ENCODE measurements around the gene NFATC2IP.
"Not testable (repeated sequence)": the region's sequence is repeated elsewhere in the genome, so short reads cannot be mapped to it uniquely, and the experiment has no call there.

NFATC2IP gene

GRCh38 chr16:28926284-28926683 is 24.5 kb upstream of the NFATC2IP start:
- DNase-seq, result not testable (repeated sequence)

DNA sequence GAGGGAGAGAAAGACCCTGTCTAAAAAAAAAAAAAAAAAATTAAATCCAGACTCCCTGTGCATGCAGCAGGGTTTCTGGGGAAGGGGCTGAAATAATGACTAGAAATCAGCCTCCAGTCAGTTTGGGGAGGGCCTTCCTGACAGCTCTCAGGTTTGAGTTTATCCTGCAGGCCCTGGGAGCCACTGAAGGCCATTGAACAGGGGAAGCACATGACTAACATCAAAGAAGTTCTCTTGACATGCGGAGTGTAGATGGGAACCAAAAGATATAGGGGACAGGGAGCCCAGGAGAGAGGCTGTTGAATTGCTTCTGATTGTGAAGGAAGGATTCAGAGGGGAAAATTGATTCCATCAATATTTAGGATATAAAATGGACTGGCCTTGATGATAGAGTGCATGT is 22.9 kb upstream of the NFATC2IP start:
- no peak for DNase-seq

DNA sequence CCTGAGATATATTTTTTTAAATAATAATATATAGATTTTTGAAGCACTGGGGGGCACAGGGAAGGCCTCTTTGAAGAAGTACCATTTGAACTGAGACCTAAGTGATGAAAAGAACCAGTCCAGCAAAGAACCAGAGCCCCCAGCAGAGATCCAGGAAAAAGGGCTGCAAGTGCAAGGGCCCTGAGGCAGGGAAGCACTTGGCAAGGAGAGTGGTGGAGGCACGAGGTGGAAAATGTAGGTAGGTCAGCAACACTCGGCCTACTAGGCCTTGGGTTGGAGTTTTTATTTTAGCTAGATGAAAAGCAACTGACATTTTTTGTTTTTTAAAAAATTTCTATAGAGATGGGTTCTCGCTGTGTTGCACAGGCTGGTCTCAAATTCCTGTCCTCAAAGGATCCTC is 20.5 kb upstream of the NFATC2IP start:
- DNase-seq, result no peak

GRCh38 chr16:28930652-28931051 is 20.1 kb upstream of the NFATC2IP start:
- DNase-seq, result no peak

DNA sequence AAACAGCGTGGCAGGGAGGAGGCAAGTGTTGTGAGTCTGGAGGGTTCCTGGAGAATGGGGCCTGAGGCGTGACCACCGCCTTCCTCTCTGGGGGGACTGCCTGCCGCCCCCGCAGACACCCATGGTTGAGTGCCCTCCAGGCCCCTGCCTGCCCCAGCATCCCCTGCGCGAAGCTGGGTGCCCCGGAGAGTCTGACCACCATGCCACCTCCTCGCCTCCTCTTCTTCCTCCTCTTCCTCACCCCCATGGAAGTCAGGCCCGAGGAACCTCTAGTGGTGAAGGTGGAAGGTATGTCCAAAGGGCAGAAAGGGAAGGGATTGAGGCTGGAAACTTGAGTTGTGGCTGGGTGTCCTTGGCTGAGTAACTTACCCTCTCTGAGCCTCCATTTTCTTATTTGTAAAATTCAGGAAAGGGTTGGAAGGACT is 18.9 kb upstream of the NFATC2IP start, which contains the start of gene CD19:
TSS of gene CD19 (plus strand) at position 171 of the 425 bp plus-strand sequence. CDS start at position 201, 30 bp downstream.
- no peak for DNase-seq

DNA sequence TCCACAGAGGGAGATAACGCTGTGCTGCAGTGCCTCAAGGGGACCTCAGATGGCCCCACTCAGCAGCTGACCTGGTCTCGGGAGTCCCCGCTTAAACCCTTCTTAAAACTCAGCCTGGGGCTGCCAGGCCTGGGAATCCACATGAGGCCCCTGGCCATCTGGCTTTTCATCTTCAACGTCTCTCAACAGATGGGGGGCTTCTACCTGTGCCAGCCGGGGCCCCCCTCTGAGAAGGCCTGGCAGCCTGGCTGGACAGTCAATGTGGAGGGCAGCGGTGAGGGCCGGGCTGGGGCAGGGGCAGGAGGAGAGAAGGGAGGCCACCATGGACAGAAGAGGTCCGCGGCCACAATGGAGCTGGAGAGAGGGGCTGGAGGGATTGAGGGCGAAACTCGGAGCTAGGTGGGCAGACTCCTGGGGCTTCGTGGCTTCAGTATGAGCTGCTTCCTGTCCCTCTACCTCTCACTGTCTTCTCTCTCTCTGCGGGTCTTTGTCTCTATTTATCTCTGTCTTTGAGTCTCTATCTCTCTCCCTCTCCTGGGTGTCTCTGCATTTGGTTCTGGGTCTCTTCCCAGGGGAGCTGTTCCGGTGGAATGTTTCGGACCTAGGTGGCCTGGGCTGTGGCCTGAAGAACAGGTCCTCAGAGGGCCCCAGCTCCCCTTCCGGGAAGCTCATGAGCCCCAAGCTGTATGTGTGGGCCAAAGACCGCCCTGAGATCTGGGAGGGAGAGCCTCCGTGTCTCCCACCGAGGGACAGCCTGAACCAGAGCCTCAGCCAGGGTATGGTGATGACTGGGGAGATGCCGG is 18.2 kb upstream of the NFATC2IP start:
- DNase-seq, result no peak

GRCh38 chr16:28933171-28933570 is 17.6 kb upstream of the NFATC2IP start:
- no peak for DNase-seq

DNA sequence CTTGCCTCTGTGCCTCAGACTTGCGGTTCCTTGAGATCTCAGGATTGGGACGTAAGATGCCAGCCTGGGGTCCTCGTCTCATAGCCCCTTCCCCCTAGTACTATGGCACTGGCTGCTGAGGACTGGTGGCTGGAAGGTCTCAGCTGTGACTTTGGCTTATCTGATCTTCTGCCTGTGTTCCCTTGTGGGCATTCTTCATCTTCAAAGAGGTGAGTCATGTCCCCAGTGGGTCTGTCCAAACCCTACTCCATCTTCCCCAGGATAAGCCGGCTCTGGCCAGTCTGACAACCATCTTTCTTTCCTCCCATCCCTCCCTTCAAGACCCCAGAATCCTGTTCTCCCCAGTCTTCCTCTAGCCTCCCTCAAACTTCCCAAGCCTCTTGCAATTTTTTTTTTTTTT is 15.4 kb upstream of the NFATC2IP start:
- DNase-seq, result no peak

GRCh38 chr16:28935924-28936783 is 14.6 kb upstream of the NFATC2IP start:
- DNase-seq, result peak in 11 of 14 donors; percentile 4 to 67 (median 25)

- DNase-seq, result no peak
These were observed 14.0 kb upstream of the NFATC2IP start for GRCh38 chr16:28936784-28937155.

DNA sequence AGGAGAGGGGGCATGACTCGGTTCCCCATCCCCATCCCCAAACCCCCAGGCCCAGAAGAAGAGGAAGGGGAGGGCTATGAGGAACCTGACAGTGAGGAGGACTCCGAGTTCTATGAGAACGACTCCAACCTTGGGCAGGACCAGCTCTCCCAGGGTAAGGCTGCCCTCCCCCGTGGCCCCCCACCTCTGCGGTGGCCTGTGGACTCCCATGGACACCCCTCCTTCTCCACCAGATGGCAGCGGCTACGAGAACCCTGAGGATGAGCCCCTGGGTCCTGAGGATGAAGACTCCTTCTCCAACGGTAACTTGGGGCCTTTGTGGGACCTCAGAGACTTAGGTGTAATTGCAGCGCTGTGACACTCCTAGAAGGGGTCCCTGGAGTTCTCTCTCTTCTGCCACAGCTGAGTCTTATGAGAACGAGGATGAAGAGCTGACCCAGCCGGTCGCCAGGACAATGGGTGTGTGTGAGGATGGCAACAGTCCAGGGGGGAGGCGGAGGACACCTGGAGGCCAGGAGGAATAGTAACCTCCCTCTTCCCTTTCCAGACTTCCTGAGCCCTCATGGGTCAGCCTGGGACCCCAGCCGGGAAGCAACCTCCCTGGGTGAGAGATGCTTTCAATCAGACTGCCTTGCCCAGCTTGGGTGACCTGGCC is 13.4 kb upstream of the NFATC2IP start:
- DNase-seq, result no peak

DNA sequence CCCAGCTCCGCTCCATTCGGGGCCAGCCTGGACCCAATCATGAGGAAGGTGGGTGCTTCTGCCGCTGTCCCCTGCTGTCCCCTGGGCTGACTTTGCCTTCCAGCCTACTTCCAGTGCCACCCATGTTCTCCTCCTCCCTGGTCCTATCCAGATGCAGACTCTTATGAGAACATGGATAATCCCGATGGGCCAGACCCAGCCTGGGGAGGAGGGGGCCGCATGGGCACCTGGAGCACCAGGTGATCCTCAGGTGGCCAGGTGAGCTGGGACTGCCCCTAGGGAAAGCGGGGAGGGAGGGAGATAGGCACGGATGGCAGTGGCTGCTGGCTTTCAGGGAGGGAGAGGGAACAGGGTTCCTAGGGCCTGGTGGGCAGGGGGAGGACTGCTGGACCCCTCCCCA is 12.0 kb upstream of the NFATC2IP start:
- DNase-seq, result no peak

DNA sequence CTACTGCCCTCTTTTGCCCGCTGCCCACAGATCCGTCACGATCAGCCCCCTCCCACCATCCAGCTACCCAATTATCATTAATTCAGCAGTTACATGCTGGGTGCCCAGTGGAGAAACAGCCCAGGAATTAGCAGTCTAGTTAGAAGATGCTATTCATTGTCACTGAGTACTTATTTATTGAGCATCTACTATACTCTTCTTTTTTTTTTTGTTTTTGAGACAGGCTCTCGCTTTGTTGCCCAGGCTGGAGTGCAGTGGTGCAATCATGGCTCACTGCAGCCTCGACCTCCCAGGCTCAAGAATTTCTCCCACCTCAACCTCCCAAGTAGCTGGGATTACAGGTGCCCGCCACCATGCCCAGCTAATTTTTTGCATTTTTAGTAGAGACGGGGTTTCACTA is 10.9 kb upstream of the NFATC2IP start:
- not testable (repeated sequence) for DNase-seq

DNA sequence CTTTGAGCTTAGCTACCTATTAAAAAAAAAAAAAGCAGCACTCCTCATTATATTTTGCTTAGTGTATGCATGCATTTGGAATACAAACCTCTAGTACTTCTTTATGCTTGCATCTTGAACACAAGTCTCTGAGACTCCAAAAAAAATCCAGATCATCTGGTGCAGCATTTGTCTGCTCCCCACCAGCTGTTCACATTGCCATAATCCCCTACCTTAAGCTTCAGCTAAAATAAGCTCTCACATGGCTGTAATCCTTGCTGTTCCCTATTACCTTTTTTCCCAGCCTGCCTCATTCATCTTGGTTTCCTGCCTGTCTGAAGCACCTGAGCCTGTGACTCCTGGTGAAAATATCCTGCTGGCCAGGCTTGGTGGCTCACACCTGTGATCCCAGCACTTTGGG is 7.5 kb upstream of the NFATC2IP start:
- no peak for DNase-seq

- DNase-seq, result no peak
These were observed 4.1 kb upstream of the NFATC2IP start for GRCh38 chr16:28946681-28947080.

DNA sequence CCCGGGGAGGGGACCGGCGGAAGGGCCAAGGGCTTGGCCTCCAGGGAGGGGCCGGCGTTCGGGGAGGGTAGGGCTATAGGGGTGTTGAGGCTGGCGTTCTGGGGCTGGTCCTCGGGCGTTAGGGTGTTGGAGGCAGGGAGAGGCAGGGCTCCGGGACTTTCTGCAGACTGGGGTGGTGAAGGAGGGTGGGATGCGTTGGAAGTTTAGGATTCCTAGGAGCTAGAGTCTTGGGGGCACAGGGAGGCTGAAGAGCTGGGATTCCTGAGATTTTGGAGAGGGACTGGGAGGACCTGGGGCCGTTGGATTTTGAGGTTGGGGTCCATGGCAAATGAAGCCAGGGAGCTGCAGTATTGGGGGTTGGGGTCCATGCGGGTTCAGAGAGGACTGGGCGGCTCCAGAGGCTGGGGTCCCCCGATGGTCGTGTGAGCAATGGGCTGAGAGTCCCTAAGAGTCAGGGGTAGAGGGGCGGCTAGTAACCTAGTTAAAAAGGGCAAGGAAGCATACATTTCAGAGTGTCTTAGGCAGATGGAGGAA is 740 bp downstream of the NFATC2IP start:
- peak in 2 of 14 donors; percentile 35 to 45 for DNase-seq

DNA sequence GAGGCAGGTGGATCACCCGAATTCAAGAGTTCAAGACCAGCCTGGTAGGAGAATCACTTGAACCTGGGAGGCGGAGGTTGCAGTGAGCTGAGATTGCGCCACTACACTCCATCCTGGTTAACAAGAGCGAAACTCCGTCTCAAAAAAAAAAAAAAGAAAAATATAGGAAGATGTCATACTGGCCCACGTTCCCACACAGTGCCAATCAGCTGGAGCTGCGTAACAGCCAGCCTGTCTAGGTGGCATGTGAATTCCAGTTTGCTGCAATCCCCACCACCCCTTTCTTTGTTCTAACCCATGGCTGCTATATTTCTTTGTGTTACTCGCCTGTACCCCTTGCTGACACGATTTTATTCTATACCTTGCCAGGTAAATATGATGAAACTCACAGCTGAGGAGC is 7.5 kb downstream of the NFATC2IP start:
- no peak for DNase-seq

GRCh38 chr16:28958836-28959235 is 8.1 kb downstream of the NFATC2IP start:
- DNase-seq, result no peak

DNA sequence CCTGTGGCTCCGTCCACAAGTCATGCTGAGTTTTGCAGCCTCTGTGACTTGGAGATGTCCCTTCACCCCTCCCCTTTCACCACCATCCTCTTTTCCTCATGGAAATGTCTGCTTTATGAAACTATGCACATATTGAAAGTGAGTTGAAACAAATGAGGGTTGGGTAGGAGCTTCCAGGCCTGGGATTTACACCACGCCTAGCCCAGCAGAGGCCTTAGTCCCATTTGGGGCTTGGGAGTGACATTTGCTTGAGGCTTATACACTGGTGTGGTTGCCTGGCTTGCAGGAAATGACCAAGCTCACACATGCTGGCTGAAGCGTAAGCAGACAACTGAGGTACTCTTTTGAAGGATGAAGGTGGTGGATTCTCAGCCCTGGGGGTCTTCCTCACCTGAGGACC is 13.3 kb downstream of the NFATC2IP start:
- no peak for DNase-seq

DNA sequence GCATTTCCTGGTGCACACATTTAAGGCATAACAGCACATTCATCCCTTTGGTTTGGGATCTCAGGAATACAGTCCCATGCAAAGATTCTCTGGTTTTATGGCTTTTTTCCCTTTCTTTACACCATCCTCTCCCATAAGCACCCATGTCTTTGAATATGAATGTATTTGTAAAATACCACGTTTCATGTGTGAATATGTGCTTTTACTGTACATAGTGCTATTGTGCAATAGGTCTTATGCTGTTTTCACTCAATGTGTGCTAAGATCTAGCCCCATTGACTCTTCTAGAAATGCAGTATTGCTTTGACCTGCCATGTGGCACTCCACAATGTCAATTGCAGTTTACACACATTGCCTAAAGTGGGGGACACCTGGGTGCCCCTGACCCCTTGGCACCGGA is 13.8 kb downstream of the NFATC2IP start:
- DNase-seq, result no peak

DNA sequence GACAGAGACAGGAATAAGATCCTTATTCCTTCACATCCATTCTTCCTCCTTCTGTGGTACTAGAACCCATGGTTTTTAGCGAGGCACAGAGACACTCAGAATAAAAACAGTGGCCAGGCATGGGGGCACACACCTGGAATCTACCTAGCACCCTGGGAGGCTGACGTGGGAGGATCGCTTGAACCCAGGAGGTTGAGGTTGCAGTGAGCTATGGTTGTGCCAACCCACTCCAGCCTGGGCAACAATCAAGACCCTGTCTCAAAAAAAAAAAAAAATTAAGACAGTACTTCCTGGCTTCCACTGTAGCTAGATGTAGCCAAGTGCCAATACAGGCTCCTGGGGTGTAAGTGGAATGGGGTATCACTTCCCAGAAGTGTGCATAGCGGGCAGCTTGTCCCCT is 16.4 kb downstream of the NFATC2IP start:
- DNase-seq, result no peak

DNA sequence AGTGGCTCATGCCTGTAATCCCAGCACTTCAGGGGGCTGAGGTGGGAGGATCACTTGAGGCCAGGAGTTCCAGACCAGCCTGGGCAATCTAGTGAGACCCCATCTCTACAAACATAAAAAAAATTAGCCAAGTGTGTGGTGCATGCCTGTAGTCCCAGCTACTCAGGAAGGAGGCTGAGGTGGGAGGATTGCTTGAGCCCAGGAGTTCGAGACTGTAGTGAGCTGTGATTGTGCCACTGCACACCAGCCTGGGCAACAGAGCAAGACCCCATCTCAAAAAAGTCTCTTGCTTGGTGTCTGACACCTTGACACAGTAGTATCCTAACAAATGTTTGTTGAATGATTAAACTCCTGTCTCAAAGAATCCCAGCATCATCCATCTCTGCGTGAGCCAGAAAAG is 19.0 kb downstream of the NFATC2IP start:
- DNase-seq, result not testable (repeated sequence)

GRCh38 chr16:28974007-28974436 is 23.3 kb downstream of the NFATC2IP start:
- DNase-seq, result peak in 10 of 14 donors; percentile 37 to 74 (median 54)
